ENCODE results near the gene AGO4.

GRCh38 chr1:35834218-35834617, 26.4 kb downstream of the AGO4 start:
- TF ChIP-seq CTCF (IDR thresholded peaks at IDR 0.05) = no peak
- no peak for TF ChIP-seq POLR2A (IDR thresholded peaks at IDR 0.05)

All from Peyer's patch (tissue), 4 donors.